GM12891 (cell line): Measurements from ENCODE around the gene RPL31.

Source experiments
- POLR2A ChIP-seq: IDR thresholded peaks from 2 replicates; pipeline ENCODE4 v1.6.1; 2011; ENCODE audit warnings: low read depth, low read length, control low read depth
- POLR2AphosphoS5 ChIP-seq: IDR thresholded peaks from 2 replicates; pipeline ENCODE4 v1.6.1; 2011; ENCODE audit warnings: low read depth, low read length, control low read depth
- POU2F2 ChIP-seq: IDR thresholded peaks from 2 replicates; pipeline ENCODE4 v1.6.1; 2011; ENCODE audit warnings: low read depth, mild to moderate bottlenecking, control low read depth, low read length, moderate library complexity
- SPI1 ChIP-seq: IDR thresholded peaks from 2 replicates; pipeline ENCODE4 v1.6.1; 2011; ENCODE audit warnings: low read depth, low read length, control low read depth
- TAF1 ChIP-seq: IDR thresholded peaks from 2 replicates; pipeline ENCODE4 v1.6.1; 2011; ENCODE audit warnings: low read depth, low read length, control low read depth

GRCh38 chr2:101045330-101045729 lies 43.2 kb downstream of the RPL31 start:
- no peak for TF ChIP-seq POLR2AphosphoS5
- no peak for TF ChIP-seq POLR2A
- no peak for TF ChIP-seq TAF1
- TF ChIP-seq POU2F2: no peak
- no peak for TF ChIP-seq SPI1
